Peyer's patch (tissue), 4 donors: ENCODE data around the gene AKR1E2.

Experiments
- CTCF ChIP-seq, 6 experiments: fragments of 450-650 bp in 4 of 6; fragments of 200-600 bp in 2 of 6; sonication (generic) in 1 of 6; IDR thresholded peaks; one replicate each; pipeline ENCODE4 v1.5.1; 2017 to 2019; ENCODE audit warnings: antibody characterized with exemption in 6 of 6, mild to moderate bottlenecking in 3 of 6, moderate library complexity in 1 of 6
- POLR2A ChIP-seq, 2 donors: fragments of 450-650 bp; IDR thresholded peaks; one replicate each; pipeline ENCODE4 v1.5.1; 2017; ENCODE audit warnings: antibody characterized with exemption in 2 of 2, mild to moderate bottlenecking in 2 of 2, moderate library complexity in 2 of 2

- TF ChIP-seq CTCF (IDR thresholded peaks at IDR 0.05): no peak
- TF ChIP-seq POLR2A (IDR thresholded peaks at IDR 0.05): no peak
These were observed 22.5 kb downstream of the AKR1E2 start for GRCh38 chr10:4848356-4849041.
